C4-2B (cell line): ENCODE results near the gene NUB1.

ENCODE experiments used
- ZFX ChIP-seq: fragments of 450-650 bp; IDR thresholded peaks from 2 replicates; pipeline ENCODE4 v1.6.1; 2017
- TF ChIP-seq, protein P1 (sequence below): fragments of 450-650 bp; conservative IDR thresholded peaks from 2 replicates; pipeline ENCODE4 v1.5.1; 2017; ENCODE audit warnings: mild to moderate bottlenecking

DNA sequence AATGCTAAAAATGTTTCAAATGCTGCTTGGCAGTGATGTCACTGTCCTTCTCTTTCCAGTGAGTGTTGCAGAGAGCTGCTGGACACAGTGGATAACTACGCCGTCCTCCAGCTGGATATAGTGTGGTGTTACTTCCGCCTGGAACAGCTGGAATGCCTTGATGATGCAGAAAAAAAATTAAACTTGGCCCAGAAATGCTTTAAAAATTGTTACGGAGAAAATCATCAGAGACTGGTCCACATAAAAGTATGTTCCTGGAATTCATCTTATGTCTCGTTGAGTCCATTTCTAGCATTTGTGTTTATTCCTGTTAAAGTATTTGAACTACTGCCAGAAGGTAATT is 25.2 kb downstream of the NUB1 start:
- TF ChIP-seq, protein P1, sequence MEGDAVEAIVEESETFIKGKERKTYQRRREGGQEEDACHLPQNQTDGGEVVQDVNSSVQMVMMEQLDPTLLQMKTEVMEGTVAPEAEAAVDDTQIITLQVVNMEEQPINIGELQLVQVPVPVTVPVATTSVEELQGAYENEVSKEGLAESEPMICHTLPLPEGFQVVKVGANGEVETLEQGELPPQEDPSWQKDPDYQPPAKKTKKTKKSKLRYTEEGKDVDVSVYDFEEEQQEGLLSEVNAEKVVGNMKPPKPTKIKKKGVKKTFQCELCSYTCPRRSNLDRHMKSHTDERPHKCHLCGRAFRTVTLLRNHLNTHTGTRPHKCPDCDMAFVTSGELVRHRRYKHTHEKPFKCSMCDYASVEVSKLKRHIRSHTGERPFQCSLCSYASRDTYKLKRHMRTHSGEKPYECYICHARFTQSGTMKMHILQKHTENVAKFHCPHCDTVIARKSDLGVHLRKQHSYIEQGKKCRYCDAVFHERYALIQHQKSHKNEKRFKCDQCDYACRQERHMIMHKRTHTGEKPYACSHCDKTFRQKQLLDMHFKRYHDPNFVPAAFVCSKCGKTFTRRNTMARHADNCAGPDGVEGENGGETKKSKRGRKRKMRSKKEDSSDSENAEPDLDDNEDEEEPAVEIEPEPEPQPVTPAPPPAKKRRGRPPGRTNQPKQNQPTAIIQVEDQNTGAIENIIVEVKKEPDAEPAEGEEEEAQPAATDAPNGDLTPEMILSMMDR = no peak
- TF ChIP-seq ZFX = no peak
